Tibial nerve (tissue), 4 donors: ENCODE data around the gene CHP2. TPM values are rescaled to one million over a fixed set of nuclear protein-coding genes. Genes with fewer than 3 reads are reported as not detected.

Experiments used
- DNase-seq, 2 donors: peaks; one replicate each; pipeline ENCODE4 v3.0.0-alpha.2; 2019; ENCODE audit warnings: low spot score in 2 of 2
- H3K27ac ChIP-seq, 4 donors: fragments of 200-600 bp; sonication (generic) in 3 of 4; one replicate each; pipeline ENCODE4 v1.5.1; 2017 to 2019; ENCODE audit warnings: mild to moderate bottlenecking in 1 of 4
- H3K27me3 ChIP-seq, 2 donors: fragments of 200-600 bp; sonication (generic) in 1 of 2; one replicate each; pipeline versions ENCODE4 v1.5.1 to v1.6.0; 2017 to 2019
- H3K36me3 ChIP-seq, 3 donors: fragments of 200-600 bp; sonication (generic); one replicate each; pipeline ENCODE4 v1.5.1; 2018 to 2019
- H3K4me1 ChIP-seq, 4 donors: fragments of 200-600 bp; sonication (generic) in 3 of 4; one replicate each; pipeline ENCODE4 v1.5.1; 2017 to 2019
- H3K4me3 ChIP-seq, 4 donors: fragments of 200-600 bp; sonication (generic) in 3 of 4; one replicate each; pipeline ENCODE4 v1.5.1; 2017 to 2019; ENCODE audit warnings: mild to moderate bottlenecking in 1 of 4, moderate library complexity in 1 of 4
- H3K9me3 ChIP-seq, 4 donors: fragments of 200-600 bp; sonication (generic) in 3 of 4; one replicate each; pipeline ENCODE4 v1.5.1; 2017 to 2019
- EP300 ChIP-seq, 2 donors: sonication (generic); formaldehyde crosslinking; IDR thresholded peaks; one replicate each; pipeline ENCODE4 v1.6.1; 2017; ENCODE audit warnings: antibody characterized with exemption in 2 of 2, mild to moderate bottlenecking in 1 of 2
- POLR2A ChIP-seq, 2 donors: fragments of 450-650 bp; IDR thresholded peaks; one replicate each; pipeline ENCODE4 v1.6.1; 2017; ENCODE audit warnings: antibody characterized with exemption in 2 of 2, mild to moderate bottlenecking in 2 of 2, moderate library complexity in 2 of 2
- WGBS, 2 donors: methylation state at CpG; one replicate each; pipeline ENCODE4 v1.1.5; 2018; 5-methylcytosine and 5-hydroxymethylcytosine counted together
- total RNA-seq, 4 donors: library from RNA; depleted of rRNA; stranded (reverse); fragments of >200 nt; gene quantifications; one replicate each; pipeline ENCODE4 v1.1.0, GENCODE V29; 2016
- TF ChIP-seq, protein P1 (sequence below), 5 experiments: fragments of 200-600 bp in 3 of 5; fragments of 450-650 bp in 2 of 5; sonication (generic) in 3 of 5; IDR thresholded peaks; one replicate each; pipeline ENCODE4 v1.5.1; 2016 to 2019; ENCODE audit warnings: antibody characterized with exemption in 5 of 5, mild to moderate bottlenecking in 3 of 5, moderate library complexity in 2 of 5

Gene CHP2
- total RNA-seq, 4 donors from 2014 or later = 1.8 to 15.5 (median 7.5) TPM

- WGBS, 2 donors = 24 to 28% methylated on average over 17 of the region's 17 CpGs
- Histone ChIP-seq H3K27ac (peak overlapping the region; percentile 34 to 71 (median 60)), H3K27me3 (peaks cover 0 to 16% of the 10 kb centered on the region in 2 donors), H3K4me3 (peak overlapping the region; percentile 9 to 44 (median 31)), H3K36me3 (no peaks in the 10 kb centered on the region), H3K4me1 (peaks cover 0 to 14% (median 4%) of the 10 kb centered on the region in 4 donors), H3K9me3 (no peaks in the 10 kb centered on the region)
- peak in 1 of 2 donors; percentile 9 for TF ChIP-seq EP300 (IDR thresholded peaks at IDR 0.05)
- TF ChIP-seq, protein P1, sequence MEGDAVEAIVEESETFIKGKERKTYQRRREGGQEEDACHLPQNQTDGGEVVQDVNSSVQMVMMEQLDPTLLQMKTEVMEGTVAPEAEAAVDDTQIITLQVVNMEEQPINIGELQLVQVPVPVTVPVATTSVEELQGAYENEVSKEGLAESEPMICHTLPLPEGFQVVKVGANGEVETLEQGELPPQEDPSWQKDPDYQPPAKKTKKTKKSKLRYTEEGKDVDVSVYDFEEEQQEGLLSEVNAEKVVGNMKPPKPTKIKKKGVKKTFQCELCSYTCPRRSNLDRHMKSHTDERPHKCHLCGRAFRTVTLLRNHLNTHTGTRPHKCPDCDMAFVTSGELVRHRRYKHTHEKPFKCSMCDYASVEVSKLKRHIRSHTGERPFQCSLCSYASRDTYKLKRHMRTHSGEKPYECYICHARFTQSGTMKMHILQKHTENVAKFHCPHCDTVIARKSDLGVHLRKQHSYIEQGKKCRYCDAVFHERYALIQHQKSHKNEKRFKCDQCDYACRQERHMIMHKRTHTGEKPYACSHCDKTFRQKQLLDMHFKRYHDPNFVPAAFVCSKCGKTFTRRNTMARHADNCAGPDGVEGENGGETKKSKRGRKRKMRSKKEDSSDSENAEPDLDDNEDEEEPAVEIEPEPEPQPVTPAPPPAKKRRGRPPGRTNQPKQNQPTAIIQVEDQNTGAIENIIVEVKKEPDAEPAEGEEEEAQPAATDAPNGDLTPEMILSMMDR (IDR thresholded peaks at IDR 0.05) = no peak
- DNase-seq = no peak
Measured at GRCh38 chr16:23753908-23754593, 775 bp upstream of the CHP2 start.

- Histone ChIP-seq H3K36me3 (no peaks in the 10 kb centered on the region), H3K4me3 (peak overlapping the region in 3 of 4 donors; percentile 9 to 44 (median 33)), H3K9me3 (no peaks in the 10 kb centered on the region), H3K4me1 (peaks cover 0 to 14% (median 4%) of the 10 kb centered on the region in 4 donors), H3K27ac (peak overlapping the region in 2 of 4 donors; percentile 66 to 71), H3K27me3 (peaks cover 0 to 16% of the 10 kb centered on the region in 2 donors)
- TF ChIP-seq POLR2A (IDR thresholded peaks at IDR 0.05) (no peak), EP300 (IDR thresholded peaks at IDR 0.05) (no peak)
- TF ChIP-seq, protein P1 (IDR thresholded peaks at IDR 0.05) = no peak
- DNase-seq = no peak
- WGBS, 2 donors = 28 to 46% methylated on average over 13 to 15 of the region's 15 CpGs
Measured at GRCh38 chr16:23755484-23755809, 621 bp downstream of the CHP2 start.

GRCh38 chr16:23757116-23757515 lies 2.3 kb downstream of the CHP2 start:
- H3K27me3 ChIP-seq = peaks cover 0 to 16% of the 10 kb centered on the region in 2 donors
- no peaks in the 10 kb centered on the region for H3K36me3 ChIP-seq
- H3K4me3 ChIP-seq = no peak overlapping the region
- DNase-seq = no peak
- TF ChIP-seq POLR2A (IDR thresholded peaks at IDR 0.05) (no peak), EP300 (IDR thresholded peaks at IDR 0.05) (no peak)
- TF ChIP-seq, protein P1 (IDR thresholded peaks at IDR 0.05) = no peak
- no peaks in the 10 kb centered on the region for H3K9me3 ChIP-seq
- 79 to 85% methylated on average over 9 of the region's 9 CpGs for WGBS, 2 donors
- peaks cover 0 to 14% (median 4%) of the 10 kb centered on the region in 4 donors for H3K4me1 ChIP-seq
- H3K27ac ChIP-seq = no peak overlapping the region

DNA sequence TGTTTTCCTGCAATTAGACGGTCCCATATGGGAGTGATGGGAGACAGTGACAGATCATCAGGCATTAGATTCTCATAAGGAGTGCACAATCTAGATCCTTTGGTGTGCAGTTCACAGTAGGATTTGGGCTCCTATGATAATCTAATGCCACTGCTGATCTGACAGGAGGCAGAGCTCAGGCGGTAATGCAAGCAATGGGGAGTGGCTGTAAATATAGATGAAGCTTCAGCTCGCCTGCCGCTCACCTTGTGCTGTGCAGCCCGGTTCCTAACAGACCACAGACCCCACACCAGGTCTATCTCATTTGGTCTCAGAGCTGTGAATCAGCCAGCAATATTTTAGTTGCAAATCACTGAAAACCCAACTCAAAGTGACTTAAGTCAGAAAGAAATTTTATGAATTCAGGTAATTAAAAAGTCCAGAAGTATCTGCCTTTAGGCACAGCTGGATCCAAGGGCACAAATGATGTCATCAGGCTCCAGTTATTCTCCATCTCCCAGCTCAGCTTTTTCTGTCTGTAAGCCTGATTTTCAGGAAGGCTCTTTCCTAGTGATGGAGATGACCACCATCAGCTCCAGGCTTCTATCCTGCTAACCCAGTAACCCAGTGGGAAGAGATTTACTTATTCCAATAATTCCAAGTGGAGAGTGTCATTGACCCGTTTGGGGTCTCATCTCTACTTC lies 3.3 kb downstream of the CHP2 start:
- Histone ChIP-seq H3K9me3 (no peaks in the 10 kb centered on the region), H3K4me3 (no peak overlapping the region), H3K4me1 (peaks cover 0 to 14% (median 4%) of the 10 kb centered on the region in 4 donors), H3K27ac (no peak overlapping the region), H3K27me3 (peaks cover 0 to 16% of the 10 kb centered on the region in 2 donors), H3K36me3 (no peaks in the 10 kb centered on the region)
- WGBS, 2 donors = 83 to 85% methylated on average over 6 of the region's 6 CpGs
- TF ChIP-seq POLR2A (IDR thresholded peaks at IDR 0.05) (no peak), EP300 (IDR thresholded peaks at IDR 0.05) (no peak)
- TF ChIP-seq, protein P1 (IDR thresholded peaks at IDR 0.05) = no peak
- no peak for DNase-seq

- H3K36me3 ChIP-seq = no peaks in the 10 kb centered on the region
- TF ChIP-seq POLR2A (IDR thresholded peaks at IDR 0.05) (no peak), EP300 (IDR thresholded peaks at IDR 0.05) (no peak)
- TF ChIP-seq, protein P1 (IDR thresholded peaks at IDR 0.05) = no peak
- no peak for DNase-seq
- H3K4me3 ChIP-seq = no peak overlapping the region
- no peaks in the 10 kb centered on the region for H3K27me3 ChIP-seq
- H3K27ac ChIP-seq = no peak overlapping the region
- H3K4me1 ChIP-seq = no peaks in the 10 kb centered on the region
- peaks cover 0 to 7% (median 0%) of the 10 kb centered on the region in 4 donors for H3K9me3 ChIP-seq
Measured at GRCh38 chr16:23765933-23766332, 11.1 kb downstream of the CHP2 start.
